ENCODE data around the gene GGA3.
"Not testable (repeated sequence)": the region's sequence is repeated elsewhere in the genome, so short reads cannot be mapped to it uniquely, and the experiment has no call there.

The GGA3 gene

GRCh38 chr17:75300280-75300679 lies 38.9 kb upstream of the GGA3 start:
- H3K36me3 ChIP-seq = no peaks in the 10 kb centered on the region
- TF ChIP-seq, protein P1, sequence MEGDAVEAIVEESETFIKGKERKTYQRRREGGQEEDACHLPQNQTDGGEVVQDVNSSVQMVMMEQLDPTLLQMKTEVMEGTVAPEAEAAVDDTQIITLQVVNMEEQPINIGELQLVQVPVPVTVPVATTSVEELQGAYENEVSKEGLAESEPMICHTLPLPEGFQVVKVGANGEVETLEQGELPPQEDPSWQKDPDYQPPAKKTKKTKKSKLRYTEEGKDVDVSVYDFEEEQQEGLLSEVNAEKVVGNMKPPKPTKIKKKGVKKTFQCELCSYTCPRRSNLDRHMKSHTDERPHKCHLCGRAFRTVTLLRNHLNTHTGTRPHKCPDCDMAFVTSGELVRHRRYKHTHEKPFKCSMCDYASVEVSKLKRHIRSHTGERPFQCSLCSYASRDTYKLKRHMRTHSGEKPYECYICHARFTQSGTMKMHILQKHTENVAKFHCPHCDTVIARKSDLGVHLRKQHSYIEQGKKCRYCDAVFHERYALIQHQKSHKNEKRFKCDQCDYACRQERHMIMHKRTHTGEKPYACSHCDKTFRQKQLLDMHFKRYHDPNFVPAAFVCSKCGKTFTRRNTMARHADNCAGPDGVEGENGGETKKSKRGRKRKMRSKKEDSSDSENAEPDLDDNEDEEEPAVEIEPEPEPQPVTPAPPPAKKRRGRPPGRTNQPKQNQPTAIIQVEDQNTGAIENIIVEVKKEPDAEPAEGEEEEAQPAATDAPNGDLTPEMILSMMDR (IDR thresholded peaks at IDR 0.05; ENCODE audit: low read depth, low read length) = no peak
- H3K4me3 ChIP-seq (ENCODE audit: low read depth, low read length) = no peak overlapping the region
- H3K9me3 ChIP-seq (ENCODE audit: severe bottlenecking) = peaks cover 3% of the 10 kb centered on the region
- no peaks in the 10 kb centered on the region for H3K27me3 ChIP-seq (ENCODE audit: insufficient read depth, low read depth, severe bottlenecking)
- DNase-seq = no peak
- no peak overlapping the region for H3K27ac ChIP-seq

GRCh38 chr17:75295201-75296158 lies 34.1 kb upstream of the GGA3 start:
- H3K4me3 ChIP-seq (ENCODE audit: low read depth, low read length) = no peak overlapping the region
- TF ChIP-seq, protein P1 (IDR thresholded peaks at IDR 0.05; ENCODE audit: low read depth, low read length) = no peak
- H3K36me3 ChIP-seq = no peaks in the 10 kb centered on the region
- no peaks in the 10 kb centered on the region for H3K9me3 ChIP-seq (ENCODE audit: severe bottlenecking)
- H3K27me3 ChIP-seq (ENCODE audit: insufficient read depth, low read depth, severe bottlenecking) = no peaks in the 10 kb centered on the region
- H3K27ac ChIP-seq = no peak overlapping the region
- DNase-seq = no peak

GRCh38 chr17:75292810-75293448 lies 31.5 kb upstream of the GGA3 start:
- not testable (repeated sequence) for DNase-seq; H3K27me3 ChIP-seq (ENCODE audit: insufficient read depth, low read depth, severe bottlenecking); H3K4me3 ChIP-seq (ENCODE audit: low read depth, low read length); H3K27ac ChIP-seq; H3K36me3 ChIP-seq; H3K9me3 ChIP-seq (ENCODE audit: severe bottlenecking)

- Histone ChIP-seq H3K27ac (peak overlapping the region; percentile 30), H3K27me3 (ENCODE audit: insufficient read depth, low read depth, severe bottlenecking) (no peaks in the 10 kb centered on the region), H3K4me3 (ENCODE audit: low read depth, low read length) (peak overlapping the region; percentile 93), H3K36me3 (peaks cover 27% of the 10 kb centered on the region), H3K9me3 (ENCODE audit: severe bottlenecking) (no peaks in the 10 kb centered on the region)
- TF ChIP-seq, protein P1 (IDR thresholded peaks at IDR 0.05; ENCODE audit: low read depth, low read length) = no peak
- DNase-seq = no peak
Measured at GRCh38 chr17:75289832-75290337, 28.5 kb upstream of the GGA3 start.

- TF ChIP-seq, protein P1 (IDR thresholded peaks at IDR 0.05; ENCODE audit: low read depth, low read length) = peak; percentile 68
- Histone ChIP-seq H3K27ac (peak within 1 kb of the TSS; percentile 78), H3K27me3 (ENCODE audit: insufficient read depth, low read depth, severe bottlenecking) (no peaks in the 10 kb centered on the region), H3K9me3 (ENCODE audit: severe bottlenecking) (no peaks in the 10 kb centered on the region), H3K36me3 (peaks cover 29% of the 10 kb centered on the region), H3K4me3 (ENCODE audit: low read depth, low read length) (peak within 1 kb of the TSS; percentile 93)
- DNase-seq = peak; percentile 100
Measured at GRCh38 chr17:75289115-75289831, 27.9 kb upstream of the GGA3 start, which contains the start of gene SLC25A19. Gene SLC25A19, minus strand, starts transcription at chr17:75289433. Its CDS starts 2,669 bp downstream, at chr17:75286764.

All from WERI-Rb-1 (cell line).